Activated CD8-positive, alpha-beta memory T cell treated with anti-CD3 and anti-CD28 coated beads for 4 hours (primary cell): ENCODE measurements around the gene DEDD.

ENCODE experiments used
- DNase-seq, 2 donors: peaks; one replicate each; pipeline ENCODE4 v3.0.0-alpha.2; 2020; ENCODE audit warnings: low read depth in 2 of 2

DEDD gene

GRCh38 chr1:161163793-161164192, 31.3 kb upstream of the DEDD start:
- DNase-seq: no peak

- no peak for DNase-seq
Measured at GRCh38 chr1:161162806-161163205, 30.3 kb upstream of the DEDD start.

- no peak for DNase-seq
Measured at GRCh38 chr1:161162052-161162451, 29.6 kb upstream of the DEDD start.

GRCh38 chr1:161161652-161162051, 29.2 kb upstream of the DEDD start:
- no peak for DNase-seq

- no peak for DNase-seq
Measured at GRCh38 chr1:161160671-161161145, 28.2 kb upstream of the DEDD start.

GRCh38 chr1:161159913-161160243, 27.4 kb upstream of the DEDD start:
- no peak for DNase-seq

- DNase-seq: peak; percentile 87
Measured at GRCh38 chr1:161159087-161159912, 26.8 kb upstream of the DEDD start, which contains the start of gene USP21. USP21 (plus strand) TSS chr1:161159500; CDS start chr1:161160641, 1,141 bp downstream.

- no peak for DNase-seq
Measured at GRCh38 chr1:161158316-161159010, 26.0 kb upstream of the DEDD start.

GRCh38 chr1:161157867-161158266, 25.4 kb upstream of the DEDD start:
- DNase-seq: no peak

GRCh38 chr1:161153682-161154337, 21.3 kb upstream of the DEDD start, which contains the start of gene UFC1:
UFC1 (plus strand) TSS chr1:161153978; CDS start chr1:161153998, 20 bp downstream.
- peak; percentile 62 to 66 for DNase-seq

- no peak for DNase-seq
Measured at GRCh38 chr1:161153176-161153575, 20.7 kb upstream of the DEDD start.

- no peak for DNase-seq
Measured at GRCh38 chr1:161145832-161146231, 13.4 kb upstream of the DEDD start.

GRCh38 chr1:161140755-161141400, 8.4 kb upstream of the DEDD start:
- no peak for DNase-seq

GRCh38 chr1:161139766-161140165, 7.3 kb upstream of the DEDD start:
- no peak for DNase-seq

- no peak for DNase-seq
Measured at GRCh38 chr1:161138431-161138830, 6.0 kb upstream of the DEDD start.

- DNase-seq: no peak
Measured at GRCh38 chr1:161137881-161138280, 5.4 kb upstream of the DEDD start.

GRCh38 chr1:161133220-161133740, 813 bp upstream of the DEDD start:
- no peak for DNase-seq

GRCh38 chr1:161131523-161132409, 701 bp downstream of the DEDD start:
- no peak for DNase-seq

- no peak for DNase-seq
Measured at GRCh38 chr1:161130266-161130665, 2.2 kb downstream of the DEDD start.

GRCh38 chr1:161128591-161129420, 3.7 kb downstream of the DEDD start:
- no peak for DNase-seq
